Skin of body (tissue), 2 donors: ENCODE measurements around the gene PSMC3IP. TPM values are rescaled to one million over a fixed set of nuclear protein-coding genes. Genes with fewer than 3 reads are reported as not detected.
A peak's percentile ranks its signal among the peaks of the same experiment; 100 is the strongest.
"Not testable (repeated sequence)": the region's sequence is repeated elsewhere in the genome, so short reads cannot be mapped to it uniquely, and the experiment has no call there.

ENCODE experiments used
- DNase-seq: peaks from one replicate; lab custom pipeline; 2025; lab: John Stamatoyannopoulos, UW
- total RNA-seq: library from RNA; depleted of rRNA; stranded (reverse); fragments of >200 nt; gene quantifications from one replicate; pipeline ENCODE4 v1.2.3, GENCODE V29; 2014

The PSMC3IP gene
- total RNA-seq, 1 donor from 2014 or later: 3.2 TPM

GRCh38 chr17:42540558-42540957 is 37.0 kb downstream of the PSMC3IP start:
- not testable (repeated sequence) for DNase-seq

GRCh38 chr17:42538482-42538881 is 39.0 kb downstream of the PSMC3IP start:
- no peak for DNase-seq

- no peak for DNase-seq
Observed at GRCh38 chr17:42537826-42538451, 39.6 kb downstream of the PSMC3IP start.

GRCh38 chr17:42537156-42537805 is 40.2 kb downstream of the PSMC3IP start:
- no peak for DNase-seq

- peak; percentile 55 for DNase-seq
Observed at GRCh38 chr17:42536372-42537155, 41.0 kb downstream of the PSMC3IP start.

- peak; percentile 77 for DNase-seq
Observed at GRCh38 chr17:42536048-42536371, 41.5 kb downstream of the PSMC3IP start, which contains the start of gene NAGLU. TSS of gene NAGLU (plus strand) at chr17:42536241. CDS start at chr17:42536273, 32 bp downstream.

- DNase-seq: no peak
Observed at GRCh38 chr17:42535155-42536047, 42.1 kb downstream of the PSMC3IP start.

GRCh38 chr17:42531455-42532354 is 45.8 kb downstream of the PSMC3IP start:
- DNase-seq: no peak

GRCh38 chr17:42530952-42531454 is 46.5 kb downstream of the PSMC3IP start:
- DNase-seq: no peak

- DNase-seq: no peak
Observed at GRCh38 chr17:42529061-42529460, 48.5 kb downstream of the PSMC3IP start.

- no peak for DNase-seq
Observed at GRCh38 chr17:42527932-42528331, 49.6 kb downstream of the PSMC3IP start.

GRCh38 chr17:42526031-42526444 is 51.5 kb downstream of the PSMC3IP start:
- no peak for DNase-seq

- DNase-seq: peak; percentile 19
Observed at GRCh38 chr17:42525221-42525620, 52.3 kb downstream of the PSMC3IP start.

GRCh38 chr17:42522798-42523278 is 54.7 kb downstream of the PSMC3IP start:
- no peak for DNase-seq

Other genes with a start within 250 kb of the PSMC3IP start
- 107 TPM for gene STAT3, start 189.3 kb downstream of the PSMC3IP start, total RNA-seq
- 178 TPM for gene CAVIN1, start 154.5 kb downstream of the PSMC3IP start, total RNA-seq
- 84.6 TPM for gene ATP6V0A1, start 118.9 kb downstream of the PSMC3IP start, total RNA-seq
- 9.5 TPM for gene NAGLU, start 41.5 kb downstream of the PSMC3IP start, total RNA-seq
- gene HSD17B1, start 24.8 kb downstream of the PSMC3IP start, total RNA-seq: 0.59 TPM
- 14.6 TPM for gene COASY, start 15.6 kb downstream of the PSMC3IP start, total RNA-seq
- 24.5 TPM for gene MLX, start 10.6 kb downstream of the PSMC3IP start, total RNA-seq
- gene RETREG3, start 31.6 kb upstream of the PSMC3IP start, total RNA-seq: 40.2 TPM
- gene TUBG1, start 32.0 kb upstream of the PSMC3IP start, total RNA-seq: 12.5 TPM
- gene TUBG2, start 81.6 kb upstream of the PSMC3IP start, total RNA-seq: 9.2 TPM
- gene PLEKHH3, start 99.3 kb upstream of the PSMC3IP start, total RNA-seq: 19.1 TPM
- 0.79 TPM for gene CCR10, start 104.1 kb upstream of the PSMC3IP start, total RNA-seq
- 8.3 TPM for gene CNTNAP1, start 104.8 kb upstream of the PSMC3IP start, total RNA-seq
- gene EZH1, start 167.3 kb upstream of the PSMC3IP start, total RNA-seq: 29.8 TPM
- 16.4 TPM for gene RAMP2, start 183.5 kb upstream of the PSMC3IP start, total RNA-seq
- 33.3 TPM for gene VPS25, start 195.7 kb upstream of the PSMC3IP start, total RNA-seq
- gene WNK4, start 202.9 kb upstream of the PSMC3IP start, total RNA-seq: 0.59 TPM
- gene COA3, start 221.0 kb upstream of the PSMC3IP start, total RNA-seq: 41.6 TPM
- gene CNTD1, start 221.1 kb upstream of the PSMC3IP start, total RNA-seq: 0.20 TPM
- gene BECN1, start 246.6 kb upstream of the PSMC3IP start, total RNA-seq: 68.6 TPM